IPS DF 6.9 (cell line): ENCODE measurements around the gene TTLL10.

ENCODE experiments used
- DNase-seq: peaks from one replicate; pipeline ENCODE4 v3.0.0-alpha.2; 2013; ENCODE audit warnings: low read depth, low spot score
- H3K27ac ChIP-seq: one replicate; pipeline ENCODE4 v1.5.1; 2013; ENCODE audit warnings: low read length, control low read depth
- H3K27me3 ChIP-seq: 2 replicates; pipeline ENCODE4 v1.6.1; 2013; ENCODE audit warnings: mild to moderate bottlenecking, low read length; ENCODE audit not compliant: control insufficient read depth, insufficient read depth
- H3K36me3 ChIP-seq: 2 replicates; pipeline ENCODE4 v1.6.1; 2013; ENCODE audit warnings: low read length; ENCODE audit not compliant: control insufficient read depth, insufficient read depth
- H3K4me1 ChIP-seq: 2 replicates; pipeline ENCODE4 v1.6.1; 2013; ENCODE audit warnings: low read length; ENCODE audit not compliant: control insufficient read depth, insufficient read depth
- H3K4me3 ChIP-seq: 2 replicates; pipeline ENCODE4 v1.5.1; 2013; ENCODE audit warnings: mild to moderate bottlenecking, low read length
- H3K9me3 ChIP-seq: 2 replicates; pipeline ENCODE4 v1.6.1; 2013; ENCODE audit warnings: low read length, inconsistent platforms; ENCODE audit not compliant: control insufficient read depth, insufficient read depth
- whole genome bisulfite sequencing: extraction: QIAGEN DNeasy Blood & Tissue Kit; methylation state at CpG from one replicate; pipeline ENCODE4 v1.1.7; 2013; ENCODE audit warnings: mixed read lengths, missing lambda C conversion rate; ENCODE audit not compliant: insufficient read length, insufficient coverage; 5-methylcytosine and 5-hydroxymethylcytosine counted together

TTLL10 gene

GRCh38 chr1:1238702-1239178, 65.1 kb downstream of the TTLL10 start:
- Histone ChIP-seq H3K27ac (no peak overlapping the region), H3K9me3 (no peaks in the 10 kb centered on the region), H3K27me3 (no peaks in the 10 kb centered on the region), H3K4me1 (peaks cover 2% of the 10 kb centered on the region; the same call in 1 of the 2 replicates), H3K4me3 (no peak overlapping the region), H3K36me3 (no peaks in the 10 kb centered on the region)
- WGBS = no CpG with 5 or more reads among the region's 19 CpGs
- DNase-seq = no peak

GRCh38 chr1:1239227-1239613, 65.5 kb downstream of the TTLL10 start:
- Histone ChIP-seq H3K4me3 (no peak overlapping the region), H3K4me1 (peaks cover 2% of the 10 kb centered on the region; the same call in 1 of the 2 replicates), H3K9me3 (no peaks in the 10 kb centered on the region), H3K27ac (no peak overlapping the region), H3K27me3 (no peaks in the 10 kb centered on the region), H3K36me3 (no peaks in the 10 kb centered on the region)
- no CpG with 5 or more reads among the region's 15 CpGs for WGBS
- no peak for DNase-seq

GRCh38 chr1:1239614-1240347, 66.1 kb downstream of the TTLL10 start:
- H3K4me3 ChIP-seq = no peak overlapping the region
- H3K4me1 ChIP-seq = peaks cover 2% of the 10 kb centered on the region; the same call in 1 of the 2 replicates
- H3K27ac ChIP-seq = no peak overlapping the region
- WGBS = no CpG with 5 or more reads among the region's 30 CpGs
- H3K36me3 ChIP-seq = no peaks in the 10 kb centered on the region
- no peaks in the 10 kb centered on the region for H3K9me3 ChIP-seq
- no peaks in the 10 kb centered on the region for H3K27me3 ChIP-seq
- no peak for DNase-seq

- Histone ChIP-seq H3K4me3 (no peak overlapping the region), H3K9me3 (no peaks in the 10 kb centered on the region), H3K4me1 (peaks cover 2% of the 10 kb centered on the region; the same call in 1 of the 2 replicates), H3K36me3 (no peaks in the 10 kb centered on the region), H3K27me3 (no peaks in the 10 kb centered on the region), H3K27ac (no peak overlapping the region)
- no peak for DNase-seq
- no CpG with 5 or more reads among the region's 11 CpGs for WGBS
Observed at GRCh38 chr1:1240348-1240732, 66.7 kb downstream of the TTLL10 start.

- Histone ChIP-seq H3K4me1 (peaks cover 2% of the 10 kb centered on the region; the same call in 1 of the 2 replicates), H3K4me3 (no peak overlapping the region), H3K9me3 (no peaks in the 10 kb centered on the region), H3K36me3 (no peaks in the 10 kb centered on the region), H3K27me3 (no peaks in the 10 kb centered on the region; the same call in 1 of the 2 replicates), H3K27ac (no peak overlapping the region)
- WGBS = no CpG with 5 or more reads among the region's 23 CpGs
- DNase-seq = no peak
Observed at GRCh38 chr1:1240822-1241587, 67.3 kb downstream of the TTLL10 start.

GRCh38 chr1:1241588-1242219, 68.0 kb downstream of the TTLL10 start:
- no peaks in the 10 kb centered on the region for H3K9me3 ChIP-seq
- H3K27me3 ChIP-seq = no peaks in the 10 kb centered on the region; the same call in 1 of the 2 replicates
- no peak for DNase-seq
- no peak overlapping the region for H3K27ac ChIP-seq
- peaks cover 8% of the 10 kb centered on the region for H3K4me1 ChIP-seq
- no peaks in the 10 kb centered on the region for H3K36me3 ChIP-seq
- WGBS = no CpG with 5 or more reads among the region's 26 CpGs
- H3K4me3 ChIP-seq = no peak overlapping the region

- Histone ChIP-seq H3K27me3 (no peaks in the 10 kb centered on the region; the same call in 1 of the 2 replicates), H3K36me3 (no peaks in the 10 kb centered on the region), H3K9me3 (no peaks in the 10 kb centered on the region), H3K4me1 (peaks cover 8% of the 10 kb centered on the region), H3K27ac (no peak overlapping the region), H3K4me3 (no peak overlapping the region)
- no CpG with 5 or more reads among the region's 41 CpGs for WGBS
- DNase-seq = no peak
Observed at GRCh38 chr1:1242461-1243265, 69.0 kb downstream of the TTLL10 start.

GRCh38 chr1:1243266-1243660, 69.6 kb downstream of the TTLL10 start:
- Histone ChIP-seq H3K4me3 (no peak overlapping the region), H3K27me3 (no peaks in the 10 kb centered on the region; the same call in 1 of the 2 replicates), H3K4me1 (peaks cover 8% of the 10 kb centered on the region), H3K36me3 (no peaks in the 10 kb centered on the region), H3K27ac (no peak overlapping the region), H3K9me3 (no peaks in the 10 kb centered on the region)
- WGBS = no CpG with 5 or more reads among the region's 23 CpGs
- DNase-seq = no peak

- no peaks in the 10 kb centered on the region; the same call in 1 of the 2 replicates for H3K27me3 ChIP-seq
- WGBS = no CpG with 5 or more reads among the region's 23 CpGs
Observed at GRCh38 chr1:1243807-1244191, 70.1 kb downstream of the TTLL10 start.

More at GRCh38 chr1:1243807-1244191, 70.1 kb downstream of the TTLL10 start:
- Histone ChIP-seq H3K4me1 (peaks cover 8% of the 10 kb centered on the region), H3K4me3 (no peak overlapping the region), H3K27ac (no peak overlapping the region), H3K36me3 (no peaks in the 10 kb centered on the region), H3K9me3 (no peaks in the 10 kb centered on the region)
- DNase-seq = no peak
